Small intestine (tissue), 7 donors: ENCODE results near the gene SMCO1. TPM values are rescaled to one million over a fixed set of nuclear protein-coding genes. Genes with fewer than 3 reads are reported as not detected.
"Not testable (repeated sequence)": the region's sequence is repeated elsewhere in the genome, so short reads cannot be mapped to it uniquely, and the experiment has no call there.

Experiments
- DNase-seq, 2 donors: peaks; one replicate each; pipeline versions ENCODE4 v3.0.0 to v3.0.0-alpha.2; 2013
- FAIRE-seq: peaks from 2 replicates; lab custom pipeline; 2012; peaks lifted over from hg19 to GRCh38; lab: Jason Lieb, UNC
- H3K27ac ChIP-seq, 3 donors: one replicate each; pipeline ENCODE4 v1.5.1; 2013; ENCODE audit warnings: low read length in 2 of 3, mild to moderate bottlenecking in 2 of 3, control low read depth in 1 of 3, inconsistent platforms in 1 of 3, low read depth in 1 of 3, moderate library complexity in 1 of 3
- H3K27me3 ChIP-seq, 3 donors: one replicate each; pipeline ENCODE4 v1.6.1; 2013; ENCODE audit warnings: low read length in 3 of 3, inconsistent platforms in 1 of 3; ENCODE audit not compliant: control insufficient read depth in 3 of 3, insufficient read depth in 3 of 3
- H3K36me3 ChIP-seq, 3 donors: one replicate each; pipeline ENCODE4 v1.6.1; 2013; ENCODE audit warnings: low read length in 3 of 3, inconsistent platforms in 1 of 3, low read depth in 1 of 3, mild to moderate bottlenecking in 1 of 3, moderate library complexity in 1 of 3; ENCODE audit not compliant: control insufficient read depth in 3 of 3, insufficient read depth in 2 of 3
- H3K4me1 ChIP-seq, 3 donors: one replicate each; pipeline ENCODE4 v1.6.1; 2013; ENCODE audit warnings: low read length in 2 of 3, inconsistent platforms in 1 of 3, low read depth in 1 of 3, mild to moderate bottlenecking in 1 of 3, moderate library complexity in 1 of 3; ENCODE audit not compliant: control insufficient read depth in 3 of 3, insufficient read depth in 2 of 3
- H3K4me3 ChIP-seq, 3 donors: one replicate each; pipeline ENCODE4 v1.5.1; 2013; ENCODE audit warnings: low read length in 3 of 3, control low read depth in 1 of 3, inconsistent platforms in 1 of 3, low read depth in 1 of 3, mild to moderate bottlenecking in 1 of 3, moderate library complexity in 1 of 3
- H3K9me3 ChIP-seq, 2 donors: one replicate each; pipeline ENCODE4 v1.6.1; 2013; ENCODE audit warnings: low read depth in 1 of 2, low read length in 1 of 2; ENCODE audit not compliant: control insufficient read depth in 2 of 2, insufficient read depth in 1 of 2
- WGBS, 3 donors: extraction: QIAGEN DNeasy Blood & Tissue Kit; methylation state at CpG; one replicate each; pipeline ENCODE4 v1.1.7; 2013; 5-methylcytosine and 5-hydroxymethylcytosine counted together
- polyA plus RNA-seq, 4 donors: library from polyadenylated mRNA; stranded (reverse) in 3 of 4; unstranded in 1 of 4; fragments of 200-250 nt in 3 of 4; fragments of 120-200 nt in 1 of 4; gene quantifications; one replicate each; pipeline versions ENCODE4 v1.2.1 to v1.2.3, GENCODE V29; 2013
- donor health status: healthy with polysubstance abuse.
- donor health status: control.
- donor health status: control.
- donor health status: Bipolar disorder and iron deficiency.
- donor health status: healthy.

The SMCO1 gene
- polyA plus RNA-seq, 4 donors = not detected

- not testable (repeated sequence) for FAIRE-seq, H3K4me3 ChIP-seq, H3K9me3 ChIP-seq, H3K27me3 ChIP-seq, DNase-seq, H3K4me1 ChIP-seq, H3K27ac ChIP-seq
- 90 to 96% (median 96%) methylated on average over 3 of the region's 3 CpGs for WGBS, 3 donors
- peaks cover 13 to 25% (median 16%) of the 10 kb centered on the region in 3 donors for H3K36me3 ChIP-seq
Observed at GRCh38 chr3:196470182-196470581, 45.0 kb downstream of the SMCO1 start.

DNA sequence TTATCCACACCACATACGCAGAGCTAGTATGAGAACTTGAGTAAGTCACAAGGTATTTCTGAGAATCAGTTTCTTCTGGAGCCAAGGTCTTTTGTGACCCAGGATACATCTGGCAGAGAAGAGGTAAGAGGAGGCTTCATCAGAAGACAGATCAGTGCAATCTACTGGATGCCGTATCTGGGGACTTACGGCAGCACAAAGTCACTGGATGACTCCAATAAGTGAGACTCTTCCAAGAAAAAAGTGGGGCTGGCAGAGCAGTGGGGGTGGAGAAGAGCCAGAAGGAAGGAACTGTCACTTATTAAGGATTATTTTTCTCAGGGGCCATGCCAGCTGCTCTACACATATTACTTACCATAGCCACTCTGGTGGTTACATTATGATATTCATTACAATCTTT is 51.3 kb downstream of the SMCO1 start:
- DNase-seq (no peak), FAIRE-seq (no peak)
- H3K27me3 ChIP-seq = no peaks in the 10 kb centered on the region
- no peaks in the 10 kb centered on the region for H3K4me1 ChIP-seq
- H3K9me3 ChIP-seq = no peaks in the 10 kb centered on the region
- H3K4me3 ChIP-seq = no peak overlapping the region
- H3K36me3 ChIP-seq = peaks cover 0 to 8% (median 0%) of the 10 kb centered on the region in 3 donors
- no peak overlapping the region for H3K27ac ChIP-seq
- 98 to 99% (median 98%) methylated on average over 3 of the region's 3 CpGs for WGBS, 3 donors

DNA sequence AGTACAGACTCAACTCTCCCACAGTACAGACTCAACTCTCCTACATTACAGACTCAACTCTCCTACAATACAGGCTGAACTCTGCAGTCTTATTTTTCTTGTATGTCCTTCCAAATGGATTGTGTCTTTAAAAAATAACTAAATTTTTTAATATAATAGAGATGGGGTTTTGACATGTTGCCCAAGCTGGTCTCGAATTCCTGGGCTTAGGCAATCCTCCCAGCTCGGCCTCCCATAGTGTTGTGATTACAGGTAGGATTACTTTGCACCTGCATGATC is 51.7 kb downstream of the SMCO1 start:
- FAIRE-seq = no peak
- no peak for DNase-seq
- 94 to 95% (median 94%) methylated on average over 2 of the region's 2 CpGs for WGBS, 3 donors
- Histone ChIP-seq H3K36me3 (peaks cover 0 to 8% (median 0%) of the 10 kb centered on the region in 3 donors), H3K27me3 (no peaks in the 10 kb centered on the region), H3K4me1 (no peaks in the 10 kb centered on the region), H3K9me3 (no peaks in the 10 kb centered on the region), H3K27ac (no peak overlapping the region), H3K4me3 (no peak overlapping the region)

DNA sequence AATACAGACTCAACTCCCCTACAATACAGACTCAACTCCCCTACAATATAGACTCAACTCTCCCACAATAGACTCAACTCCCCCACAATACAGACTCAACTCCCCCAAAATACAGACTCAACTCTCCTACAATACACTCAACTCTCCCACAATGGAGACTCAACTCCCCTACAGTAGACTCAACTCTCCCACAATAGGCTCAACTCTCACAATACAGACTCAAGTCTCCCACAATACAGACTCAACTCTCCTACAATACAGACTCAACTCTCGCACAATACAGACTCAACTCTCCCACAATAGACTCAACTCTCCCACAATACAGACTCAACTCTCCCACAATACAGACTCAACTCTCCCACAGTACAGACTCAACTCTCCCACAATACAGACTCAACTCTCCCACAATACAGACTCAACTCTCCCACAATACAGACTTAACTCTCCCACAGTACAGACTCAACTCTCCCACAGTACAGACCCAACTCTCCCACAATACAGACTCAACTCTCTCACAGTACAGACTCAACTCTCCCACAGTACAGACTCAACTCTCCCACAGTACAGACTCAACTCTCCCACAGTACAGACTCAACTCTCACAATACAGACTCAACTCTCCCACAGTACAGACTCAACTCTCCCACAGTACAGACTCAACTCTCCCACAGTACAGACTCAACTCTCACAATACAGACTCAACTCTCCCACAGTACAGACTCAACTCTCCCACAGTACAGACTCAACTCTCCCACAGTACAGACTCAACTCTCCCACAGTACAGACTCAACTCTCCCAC is 52.3 kb downstream of the SMCO1 start:
- H3K4me3 ChIP-seq, H3K27ac ChIP-seq, H3K4me1 ChIP-seq, DNase-seq, H3K27me3 ChIP-seq, H3K36me3 ChIP-seq, FAIRE-seq, H3K9me3 ChIP-seq: not testable (repeated sequence)
- 80 to 94% (median 90%) methylated on average over 1 of the region's 1 CpG for WGBS, 3 donors

DNA sequence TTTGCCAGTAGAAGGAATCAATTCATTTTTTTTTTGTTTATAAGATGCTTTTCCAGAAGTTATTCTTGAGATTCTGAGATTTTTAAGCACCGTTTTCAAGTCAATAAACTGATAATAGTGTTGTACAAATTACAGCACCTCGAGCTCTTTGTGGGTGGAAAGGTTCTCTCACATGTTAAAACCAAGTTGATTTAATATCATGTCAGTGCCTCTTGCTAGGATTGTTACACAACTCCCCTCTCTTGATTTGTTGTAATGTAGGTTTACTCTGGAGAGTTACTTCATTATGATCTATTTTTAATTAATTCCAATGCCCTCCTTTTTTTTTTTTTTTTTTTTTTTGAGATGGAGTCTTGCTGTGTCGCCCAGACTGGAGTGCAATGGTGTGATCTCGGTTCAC is 57.1 kb downstream of the SMCO1 start:
- no peak overlapping the region for H3K4me3 ChIP-seq
- FAIRE-seq = no peak
- DNase-seq = no peak
- no peaks in the 10 kb centered on the region for H3K36me3 ChIP-seq
- H3K27ac ChIP-seq = no peak overlapping the region
- H3K27me3 ChIP-seq = no peaks in the 10 kb centered on the region
- H3K9me3 ChIP-seq = no peaks in the 10 kb centered on the region
- no peaks in the 10 kb centered on the region for H3K4me1 ChIP-seq
- 65 to 70% (median 65%) methylated on average over 4 of the region's 4 CpGs for WGBS, 3 donors

- H3K27ac ChIP-seq, H3K4me1 ChIP-seq, H3K27me3 ChIP-seq, H3K4me3 ChIP-seq, H3K9me3 ChIP-seq, H3K36me3 ChIP-seq, FAIRE-seq: not testable (repeated sequence)
- WGBS, 3 donors = 71 to 80% (median 80%) methylated on average over 7 of the region's 7 CpGs
- peak in 1 of 2 donors; percentile 2 for DNase-seq
Observed at GRCh38 chr3:196457470-196457869, 57.7 kb downstream of the SMCO1 start.

Other genes with a start within 250 kb of the SMCO1 start
- gene PCYT1A, start 227.6 kb downstream of the SMCO1 start, polyA plus RNA-seq = 10 to 100 TPM; 43.4 to 92.8 (median 47.9) TPM
- 10 to 100 TPM in 2 of 4 donors, 1 to 10 TPM in 2; 4.0 to 12.2 (median 8.2) TPM for gene DYNLT2B, start 197.1 kb downstream of the SMCO1 start, polyA plus RNA-seq
- gene TM4SF19, start 177.0 kb downstream of the SMCO1 start, polyA plus RNA-seq = under 1 TPM in 1 of 4 donors, not detected in 3; 0.06 TPM
- gene UBXN7, start 82.9 kb downstream of the SMCO1 start, polyA plus RNA-seq = 10 to 100 TPM in 1 of 4 donors, 1 to 10 TPM in 3; 2.4 to 27.8 (median 5.7) TPM
- 10 to 100 TPM in 1 of 4 donors, 1 to 10 TPM in 3; 2.4 to 11.9 (median 6.0) TPM for gene RNF168, start 11.6 kb downstream of the SMCO1 start, polyA plus RNA-seq
- gene WDR53, start 53.2 kb upstream of the SMCO1 start, polyA plus RNA-seq = 1 to 10 TPM; 5.4 to 9.8 (median 8.1) TPM
- 10 to 100 TPM in 1 of 4 donors, 1 to 10 TPM in 3; 3.2 to 11.1 (median 6.6) TPM for gene FBXO45, start 53.3 kb upstream of the SMCO1 start, polyA plus RNA-seq
- gene NRROS, start 124.3 kb upstream of the SMCO1 start, polyA plus RNA-seq = 1 to 10 TPM in 2 of 4 donors, under 1 TPM in 1, not detected in 1; 0.54 to 4.1 (median 1.5) TPM
- 1 to 10 TPM in 1 of 4 donors, under 1 TPM in 2, not detected in 1; 0.22 to 1.6 (median 0.75) TPM for gene CEP19, start 196.9 kb upstream of the SMCO1 start, polyA plus RNA-seq
- gene PIGX, start 197.0 kb upstream of the SMCO1 start, polyA plus RNA-seq = 10 to 100 TPM; 11.9 to 26.6 (median 13.2) TPM
- gene PAK2, start 224.5 kb upstream of the SMCO1 start, polyA plus RNA-seq = 10 to 100 TPM; 22.9 to 41.9 (median 24.5) TPM